ENCODE data around the gene RHAG.

RHAG gene

DNA sequence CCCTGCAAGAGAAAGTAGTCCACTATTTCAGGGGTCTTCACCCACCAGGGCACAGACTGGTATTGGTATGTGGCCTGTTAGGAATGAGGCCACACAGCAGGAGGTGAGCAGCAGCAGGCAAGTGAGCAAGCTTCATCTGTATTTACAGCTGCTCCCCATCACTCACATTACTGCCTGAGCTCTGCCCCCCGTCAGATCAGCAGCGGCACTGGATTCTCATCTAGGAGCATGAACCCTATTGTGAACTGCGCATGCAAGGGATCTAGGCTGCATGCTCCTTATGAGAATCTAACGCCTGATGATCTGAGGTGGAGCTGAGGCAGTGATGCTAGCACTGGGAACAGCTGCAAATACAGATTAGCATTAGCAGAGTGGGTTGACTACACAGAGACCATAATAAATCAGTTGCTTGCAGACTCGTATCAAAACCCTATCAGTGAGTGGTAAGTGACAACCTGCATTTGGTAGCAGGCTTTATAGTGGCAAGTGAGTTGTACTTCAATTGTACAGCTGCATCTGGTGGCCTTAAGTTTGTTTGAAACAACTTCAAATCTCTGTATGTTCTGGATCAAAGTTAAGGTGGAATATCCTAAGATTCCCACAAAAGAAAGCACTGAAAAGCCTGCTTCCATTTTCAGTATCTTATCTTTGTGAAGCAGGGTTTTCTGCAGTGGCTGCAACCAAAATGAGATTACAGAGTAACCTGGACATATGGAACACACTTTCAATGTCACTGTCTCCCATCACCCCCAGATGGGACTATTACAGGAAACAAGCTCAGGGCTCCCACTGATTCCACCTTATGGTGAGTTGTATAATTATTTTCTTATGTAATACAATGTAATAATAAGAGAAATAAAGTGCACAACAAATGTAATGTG, 73.4 kb downstream of the RHAG start:
- DNase-seq (ENCODE audit: low read depth) = no peak
- H3K4me3 ChIP-seq (ENCODE audit: low read length) = no peak overlapping the region
- TF ChIP-seq, protein P1, sequence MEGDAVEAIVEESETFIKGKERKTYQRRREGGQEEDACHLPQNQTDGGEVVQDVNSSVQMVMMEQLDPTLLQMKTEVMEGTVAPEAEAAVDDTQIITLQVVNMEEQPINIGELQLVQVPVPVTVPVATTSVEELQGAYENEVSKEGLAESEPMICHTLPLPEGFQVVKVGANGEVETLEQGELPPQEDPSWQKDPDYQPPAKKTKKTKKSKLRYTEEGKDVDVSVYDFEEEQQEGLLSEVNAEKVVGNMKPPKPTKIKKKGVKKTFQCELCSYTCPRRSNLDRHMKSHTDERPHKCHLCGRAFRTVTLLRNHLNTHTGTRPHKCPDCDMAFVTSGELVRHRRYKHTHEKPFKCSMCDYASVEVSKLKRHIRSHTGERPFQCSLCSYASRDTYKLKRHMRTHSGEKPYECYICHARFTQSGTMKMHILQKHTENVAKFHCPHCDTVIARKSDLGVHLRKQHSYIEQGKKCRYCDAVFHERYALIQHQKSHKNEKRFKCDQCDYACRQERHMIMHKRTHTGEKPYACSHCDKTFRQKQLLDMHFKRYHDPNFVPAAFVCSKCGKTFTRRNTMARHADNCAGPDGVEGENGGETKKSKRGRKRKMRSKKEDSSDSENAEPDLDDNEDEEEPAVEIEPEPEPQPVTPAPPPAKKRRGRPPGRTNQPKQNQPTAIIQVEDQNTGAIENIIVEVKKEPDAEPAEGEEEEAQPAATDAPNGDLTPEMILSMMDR (conservative IDR thresholded peaks at IDR 0.05; ENCODE audit: low read depth, low read length) = no peak

DNA sequence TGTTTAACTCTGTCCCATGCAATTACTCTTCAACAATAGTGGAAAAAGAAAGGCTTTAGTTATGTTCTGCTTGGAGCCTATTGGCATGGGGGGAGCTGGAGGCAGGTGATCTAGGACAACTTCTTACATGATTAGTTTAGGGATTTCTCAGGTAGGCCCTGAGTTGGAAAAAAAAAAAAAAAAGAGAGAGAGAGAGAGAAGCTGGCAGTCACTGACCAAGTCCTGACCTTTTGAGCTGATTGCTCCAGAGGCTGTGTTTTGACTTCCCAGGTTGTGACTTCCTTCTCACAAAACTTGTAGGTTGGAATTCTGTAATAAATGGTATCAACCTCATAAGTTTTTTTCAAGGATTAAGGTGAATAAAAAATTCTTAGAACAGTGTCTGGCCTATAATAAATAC, 78.4 kb downstream of the RHAG start:
- TF ChIP-seq, protein P1 (conservative IDR thresholded peaks at IDR 0.05; ENCODE audit: low read depth, low read length) = no peak
- no peak overlapping the region for H3K4me3 ChIP-seq (ENCODE audit: low read length)
- no peak for DNase-seq (ENCODE audit: low read depth)

DNA sequence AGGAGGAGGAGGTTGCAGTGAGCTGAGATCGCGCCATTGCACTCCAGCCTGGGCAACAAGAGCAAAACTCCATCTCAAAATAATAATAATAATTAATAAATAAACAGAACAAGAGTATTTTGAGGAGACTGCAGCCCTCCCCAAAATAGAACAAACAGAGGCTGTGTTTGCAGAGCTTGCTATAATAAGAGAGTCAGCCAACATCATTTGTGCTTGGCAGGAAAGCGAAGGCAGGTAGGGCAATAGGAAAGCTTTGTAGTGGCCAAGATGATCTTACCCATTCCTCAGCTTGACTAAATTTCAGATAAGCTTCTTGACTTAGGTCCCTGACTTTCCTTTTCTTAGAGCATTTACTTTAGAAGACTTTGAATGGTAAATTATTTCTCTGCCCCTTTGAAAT, 79.5 kb downstream of the RHAG start:
- no peak overlapping the region for H3K4me3 ChIP-seq (ENCODE audit: low read length)
- no peak for DNase-seq (ENCODE audit: low read depth)
- TF ChIP-seq, protein P1 (conservative IDR thresholded peaks at IDR 0.05; ENCODE audit: low read depth, low read length) = no peak

DNA sequence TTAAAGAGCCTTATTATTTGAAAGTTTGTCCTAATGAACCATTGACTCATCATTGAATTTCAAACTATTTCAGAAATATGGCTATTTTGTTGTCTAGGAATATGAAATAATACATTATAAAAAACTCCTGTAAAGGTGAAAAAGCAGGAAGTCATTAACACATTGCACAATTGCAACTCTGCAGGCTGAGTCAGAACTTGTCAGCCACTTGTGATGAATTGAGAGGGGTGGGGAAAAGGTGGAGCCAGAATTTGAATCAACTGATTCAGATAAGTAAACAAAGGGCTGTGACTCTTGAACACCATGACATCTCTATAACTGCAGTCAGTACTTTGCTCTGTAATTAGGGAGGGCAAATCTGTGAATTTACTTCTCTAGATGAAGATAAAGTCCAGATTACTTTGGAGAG, 80.2 kb downstream of the RHAG start:
- peak; percentile 89 for DNase-seq (ENCODE audit: low read depth)
- H3K4me3 ChIP-seq (ENCODE audit: low read length) = no peak overlapping the region
- TF ChIP-seq, protein P1 (conservative IDR thresholded peaks at IDR 0.05; ENCODE audit: low read depth, low read length) = no peak

DNA sequence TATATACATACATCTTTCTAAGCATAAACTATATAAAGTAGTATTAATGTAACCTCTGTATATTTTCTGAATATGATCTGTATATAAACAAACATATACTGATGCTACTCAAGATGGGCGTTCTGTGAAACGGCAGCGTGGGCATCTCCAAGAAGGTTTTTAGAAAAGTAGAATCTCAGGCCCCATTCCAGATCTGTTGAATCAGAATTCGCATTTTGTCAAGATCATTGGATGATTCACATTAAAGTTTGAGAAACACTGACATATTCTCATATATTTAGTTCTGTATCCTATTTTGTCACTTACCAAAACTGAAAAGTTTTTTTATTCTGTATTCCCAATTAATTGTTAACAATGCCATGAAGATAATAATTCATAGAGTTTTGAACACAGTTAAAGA, 80.7 kb downstream of the RHAG start:
- DNase-seq (ENCODE audit: low read depth) = no peak
- TF ChIP-seq, protein P1 (conservative IDR thresholded peaks at IDR 0.05; ENCODE audit: low read depth, low read length) = no peak
- no peak overlapping the region for H3K4me3 ChIP-seq (ENCODE audit: low read length)

All from retinal pigment epithelial cell (primary cell).